GM10847 (cell line): ENCODE measurements around the gene DELE1.

ENCODE experiments used
- POLR2A ChIP-seq: IDR thresholded peaks from 2 replicates; pipeline ENCODE4 v1.6.1; 2011; ENCODE audit not compliant: insufficient read length; ENCODE audit errors: extremely low read depth

Gene DELE1

DNA sequence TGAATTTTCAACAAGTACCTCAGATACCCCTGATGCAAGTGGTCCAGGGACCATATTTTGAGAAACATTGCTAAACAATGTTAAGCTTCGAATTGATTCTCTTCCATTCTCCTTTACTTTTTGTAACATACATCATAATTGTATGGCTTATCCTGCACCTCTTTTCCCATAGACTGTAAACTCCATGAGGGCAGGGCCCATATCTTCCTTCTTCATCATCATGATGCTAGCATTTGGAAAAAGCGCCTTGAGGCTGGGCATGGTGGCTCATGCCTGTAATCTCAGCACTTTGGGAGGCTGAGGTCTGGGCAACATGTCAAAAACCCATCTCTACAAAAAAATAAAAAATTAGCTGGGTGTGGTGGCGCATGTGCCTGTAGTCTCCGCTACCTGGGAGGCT, 14.5 kb upstream of the DELE1 start:
- no peak for TF ChIP-seq POLR2A

DNA sequence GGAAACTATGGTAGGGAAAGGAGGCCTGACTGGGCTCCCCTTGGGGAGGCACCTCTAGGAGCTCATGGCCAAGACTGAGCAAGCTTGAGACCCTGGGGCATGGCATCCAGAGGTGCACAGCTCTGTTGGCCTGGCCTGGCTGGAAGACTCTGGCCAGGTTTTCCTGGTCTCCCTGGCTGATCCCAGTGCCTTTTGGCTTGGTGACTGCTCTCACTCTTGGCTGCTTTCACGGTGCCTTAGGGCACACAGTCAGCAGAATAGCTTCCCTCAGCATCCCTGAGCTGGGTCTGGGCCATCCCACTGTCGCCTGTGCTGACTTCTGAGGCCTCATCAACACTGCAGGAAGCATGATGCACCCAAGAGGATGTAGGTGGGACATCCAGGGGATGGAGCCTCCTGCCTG, 13.4 kb upstream of the DELE1 start:
- TF ChIP-seq POLR2A: no peak

DNA sequence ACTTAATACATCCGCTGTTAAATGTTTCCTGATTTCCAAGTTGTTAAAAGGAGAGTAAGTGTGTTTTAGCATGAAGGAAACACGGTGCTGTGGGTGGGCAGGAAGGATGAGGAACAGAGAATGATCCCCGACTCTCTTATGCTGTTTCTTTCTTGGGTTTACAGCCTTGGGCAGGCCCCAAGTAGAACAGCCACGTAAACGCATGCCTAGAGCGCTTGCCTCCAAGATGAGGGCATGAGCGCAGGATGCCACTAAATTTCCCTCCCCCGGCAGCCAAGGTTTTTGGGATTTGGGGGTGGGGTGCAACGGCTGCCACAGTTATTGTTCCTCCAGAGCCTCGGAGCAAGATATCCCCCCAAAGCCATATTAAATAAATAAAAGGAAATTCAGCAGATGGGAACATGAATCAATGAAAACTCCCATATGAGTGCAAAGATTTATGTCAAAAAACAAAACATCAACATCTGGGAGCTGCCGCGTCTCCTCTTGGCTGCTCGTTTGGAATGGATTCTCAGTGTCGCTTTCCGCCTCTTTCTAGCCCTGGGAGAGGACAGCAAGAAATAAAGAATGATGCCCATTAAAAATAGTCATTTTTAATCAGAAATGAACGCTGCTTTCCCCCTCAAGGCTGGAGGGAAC, 10.0 kb upstream of the DELE1 start:
- TF ChIP-seq POLR2A: no peak

DNA sequence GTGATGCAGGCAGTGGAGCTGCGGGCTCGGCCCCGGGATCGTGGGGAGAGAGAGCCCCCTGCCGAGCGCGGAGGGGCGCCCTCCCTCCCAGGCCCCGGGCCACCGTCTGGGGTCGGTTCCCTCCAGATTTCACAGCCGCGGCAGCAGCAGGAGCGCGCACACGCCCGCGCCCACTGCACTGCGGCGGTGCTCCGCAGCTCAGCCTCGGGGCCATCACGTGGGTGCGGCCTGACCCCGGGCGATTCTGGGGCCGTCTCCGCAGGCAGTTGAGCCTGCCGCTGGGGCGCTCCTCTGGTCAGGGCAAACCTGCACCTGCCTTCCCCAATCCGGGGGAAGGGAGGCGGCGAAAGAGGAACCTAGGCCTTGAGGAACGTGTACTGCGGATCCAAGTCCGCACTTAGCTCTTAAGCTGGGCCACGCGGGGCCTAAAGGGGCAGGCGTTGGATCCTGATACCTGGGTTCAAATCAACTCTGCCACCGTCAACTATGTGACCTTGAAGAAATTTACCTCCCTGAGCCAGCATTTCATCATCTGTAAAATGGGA, 9.4 kb upstream of the DELE1 start:
- TF ChIP-seq POLR2A: no peak

- no peak for TF ChIP-seq POLR2A
Measured at GRCh38 chr5:141914797-141915196, 8.9 kb upstream of the DELE1 start.

- no peak for TF ChIP-seq POLR2A
Measured at GRCh38 chr5:141915881-141916336, 7.8 kb upstream of the DELE1 start.

DNA sequence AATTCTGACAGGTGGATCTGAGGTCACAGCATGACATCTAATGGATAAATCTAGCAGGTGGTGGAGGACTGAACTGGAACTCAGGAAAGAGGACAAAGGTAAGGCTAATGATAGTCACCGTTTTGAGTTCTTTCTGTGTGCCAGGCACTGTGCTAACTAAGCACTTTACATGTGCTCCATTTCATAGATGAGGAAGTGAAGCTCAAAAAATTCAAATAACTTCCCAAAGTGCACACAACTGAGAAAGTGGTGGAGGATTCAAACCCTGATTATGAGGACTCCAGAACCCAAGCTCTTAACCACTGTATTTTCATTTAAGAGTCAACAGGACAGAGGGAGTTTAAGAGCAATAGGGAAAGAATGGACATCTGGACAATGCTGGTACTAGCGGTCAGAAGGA, 7.1 kb upstream of the DELE1 start:
- TF ChIP-seq POLR2A: no peak

DNA sequence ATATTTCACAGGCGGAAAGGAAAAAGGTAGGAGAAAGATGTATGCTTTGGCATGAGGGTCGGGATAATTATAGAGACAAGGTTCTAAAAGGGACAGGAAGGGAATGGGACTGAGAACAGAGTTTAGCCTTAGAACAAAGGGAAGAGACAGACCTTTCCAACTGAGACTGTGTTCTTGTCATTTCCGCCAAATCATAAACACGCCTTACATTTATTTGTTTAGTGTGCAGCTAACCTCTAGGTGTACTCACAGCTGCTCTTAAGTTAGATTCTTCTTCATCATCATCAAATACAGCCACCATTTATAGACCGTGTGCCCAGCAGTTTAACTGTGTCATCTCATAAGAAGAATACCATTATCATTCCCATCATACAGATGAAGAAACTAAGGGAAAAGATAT, 5.9 kb upstream of the DELE1 start:
- TF ChIP-seq POLR2A: no peak

- TF ChIP-seq POLR2A: no peak
Measured at GRCh38 chr5:141919218-141920119, 4.2 kb upstream of the DELE1 start.

- TF ChIP-seq POLR2A: no peak
Measured at GRCh38 chr5:141920771-141921170, 2.9 kb upstream of the DELE1 start.

- TF ChIP-seq POLR2A: no peak
Measured at GRCh38 chr5:141926434-141926833, 2.8 kb downstream of the DELE1 start.

DNA sequence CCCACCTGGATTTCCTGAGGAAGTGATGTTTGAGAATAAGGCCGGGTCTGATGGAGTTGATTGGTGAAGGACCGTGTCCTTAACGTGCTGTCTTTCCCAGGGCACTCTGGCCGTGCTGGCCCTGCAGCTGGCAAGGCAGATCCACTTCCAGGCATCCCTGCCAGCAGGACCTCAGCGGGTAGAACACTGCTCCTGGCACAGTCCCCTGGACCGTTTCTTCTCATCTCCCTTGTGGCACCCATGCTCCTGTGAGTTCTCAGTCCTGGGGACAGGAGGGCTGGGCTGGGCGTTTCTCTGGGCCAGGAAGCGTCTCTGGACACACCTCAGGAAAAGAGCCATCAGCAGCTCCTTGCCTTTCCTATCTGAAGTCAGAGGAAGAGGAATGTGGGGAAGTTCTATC, 4.4 kb downstream of the DELE1 start:
- TF ChIP-seq POLR2A: no peak

- TF ChIP-seq POLR2A: no peak
Measured at GRCh38 chr5:141929398-141930058, 5.9 kb downstream of the DELE1 start.

DNA sequence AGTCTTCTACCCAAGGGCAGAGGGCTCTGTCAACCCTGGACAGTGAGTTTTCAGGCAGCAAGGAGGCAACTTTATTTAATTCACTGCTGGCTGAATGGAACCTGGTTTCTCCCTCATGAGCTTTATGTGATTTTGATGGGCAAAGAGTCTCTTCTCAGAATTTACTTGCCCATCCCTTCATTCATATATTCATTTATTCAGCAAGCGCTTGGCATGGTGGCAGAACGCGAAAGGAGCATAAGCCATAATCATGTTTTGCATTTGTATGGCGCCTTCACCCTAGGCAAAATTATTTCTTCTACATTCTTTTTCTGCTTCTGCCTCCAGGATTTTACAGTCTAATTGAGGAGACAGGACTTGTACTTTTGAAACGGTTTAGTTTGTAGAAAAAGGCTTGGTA, 8.0 kb downstream of the DELE1 start:
- no peak for TF ChIP-seq POLR2A

DNA sequence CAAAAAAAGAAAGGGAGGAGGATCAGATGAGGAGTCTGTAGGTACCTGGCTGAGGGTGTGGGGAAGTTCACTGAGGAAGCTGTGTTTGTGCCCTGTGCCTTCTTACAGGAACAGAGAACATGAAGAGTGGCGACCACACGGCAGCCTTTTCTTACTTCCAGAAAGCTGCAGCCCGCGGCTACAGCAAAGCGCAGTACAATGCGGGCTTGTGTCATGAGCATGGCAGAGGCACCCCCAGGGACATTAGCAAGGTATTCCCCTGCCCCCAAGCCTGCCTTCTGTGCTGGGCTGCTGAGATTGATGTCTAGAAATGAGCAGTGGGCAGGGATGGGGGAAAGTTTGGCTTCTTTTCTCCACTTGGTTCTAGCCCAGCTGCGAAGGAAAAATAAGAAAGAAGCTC, 9.5 kb downstream of the DELE1 start:
- no peak for TF ChIP-seq POLR2A
